ENCODE results near the gene PTPRT.

The PTPRT gene

DNA sequence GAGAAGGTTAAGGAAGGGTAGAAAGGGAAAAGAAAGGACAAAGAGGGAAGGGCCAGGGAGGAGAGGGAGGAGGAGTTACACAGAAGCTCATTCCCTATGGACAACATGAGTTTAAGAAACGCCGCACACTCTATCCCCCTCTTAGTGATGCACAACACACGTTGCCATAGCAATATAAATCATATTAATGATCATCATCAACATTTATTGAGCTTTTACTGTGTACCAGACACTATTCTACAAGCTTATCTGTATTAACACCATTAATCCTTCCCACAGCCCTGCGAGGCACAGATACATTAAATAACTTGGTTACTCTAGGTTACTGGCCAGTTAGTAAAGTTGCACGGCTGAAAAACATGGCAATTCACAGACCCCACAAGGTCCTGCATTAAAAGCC lies 234.8 kb downstream of the PTPRT start:
- no peaks in the 10 kb centered on the region for H3K36me3 ChIP-seq (ENCODE audit: control insufficient read depth in 2 of 2, insufficient read depth in 1 of 2, low read length in 2 of 2)
- H3K4me3 ChIP-seq (ENCODE audit: low read depth, low read length): no peak overlapping the region
- no peaks in the 10 kb centered on the region for H3K9me3 ChIP-seq (ENCODE audit: control insufficient read depth, insufficient read depth, low read depth, low read length)
- ChIA-PET POLR2A (no interaction called here), CTCF (no interaction called here)
- no peaks in the 10 kb centered on the region for H3K4me1 ChIP-seq (ENCODE audit: control insufficient read depth, insufficient read depth, low read length)
- TF ChIP-seq ZSCAN16 (tag by site-specific recombination; IDR thresholded peaks at IDR 0.05) (no peak), ZNF830 (tag by site-specific recombination; IDR thresholded peaks at IDR 0.05; ENCODE audit: low read depth) (no peak), ZNF16 (tag by site-specific recombination; IDR thresholded peaks at IDR 0.05; ENCODE audit: low read depth) (no peak), ZNF785 (tag by site-specific recombination; IDR thresholded peaks at IDR 0.05) (no peak), ZNF426 (tag by site-specific recombination; IDR thresholded peaks at IDR 0.05) (no peak), ZNF114 (tag by site-specific recombination; IDR thresholded peaks at IDR 0.05) (no peak), SCRT1 (tag by site-specific recombination; IDR thresholded peaks at IDR 0.05; ENCODE audit: borderline replicate concordance) (no peak), ZNF146 (tag by site-specific recombination; IDR thresholded peaks at IDR 0.05) (no peak), ZSCAN18 (tag by site-specific recombination; IDR thresholded peaks at IDR 0.05) (no peak), ZNF48 (tag by site-specific recombination; IDR thresholded peaks at IDR 0.05) (no peak)
- H3K27ac ChIP-seq (ENCODE audit: extremely low read depth, low read depth, low read length): no peak overlapping the region

- H3K4me1 ChIP-seq (ENCODE audit: control insufficient read depth, insufficient read depth, low read length): no peaks in the 10 kb centered on the region
- TF ChIP-seq ZNF157 (tag by site-specific recombination; IDR thresholded peaks at IDR 0.05) (no peak), ZNF549 (tag by site-specific recombination; IDR thresholded peaks at IDR 0.05) (no peak)
Observed at GRCh38 chr20:42949950-42950349, 239.8 kb downstream of the PTPRT start.

GRCh38 chr20:42945234-42945994 lies 244.3 kb downstream of the PTPRT start:
- H3K4me3 ChIP-seq (ENCODE audit: low read depth, low read length): no peak overlapping the region
- H3K36me3 ChIP-seq (ENCODE audit: control insufficient read depth in 2 of 2, insufficient read depth in 1 of 2, low read length in 2 of 2): no peaks in the 10 kb centered on the region
- H3K27ac ChIP-seq (ENCODE audit: extremely low read depth, low read depth, low read length): no peak overlapping the region
- POLR2A ChIA-PET: no interaction called here
- no peaks in the 10 kb centered on the region for H3K9me3 ChIP-seq (ENCODE audit: control insufficient read depth, insufficient read depth, low read depth, low read length)
- CTCF ChIA-PET: no interaction called here
- no peaks in the 10 kb centered on the region for H3K4me1 ChIP-seq (ENCODE audit: control insufficient read depth, insufficient read depth, low read length)
- TF ChIP-seq ZNF488 (tag by site-specific recombination; IDR thresholded peaks at IDR 0.05) (no peak), ZXDB (tag by site-specific recombination; IDR thresholded peaks at IDR 0.05) (no peak), ZNF175 (tag by site-specific recombination; IDR thresholded peaks at IDR 0.05) (no peak), PRDM2 (tag by site-specific recombination; IDR thresholded peaks at IDR 0.05; ENCODE audit: borderline replicate concordance) (no peak), ZNF280C (tag by site-specific recombination; IDR thresholded peaks at IDR 0.05) (no peak), ZNF324 (tag by site-specific recombination; IDR thresholded peaks at IDR 0.05) (no peak), ZNF18 (tag by site-specific recombination; IDR thresholded peaks at IDR 0.05) (no peak)

More at GRCh38 chr20:42949950-42950349, 239.8 kb downstream of the PTPRT start:
- POLR2A ChIA-PET: no interaction called here
- Histone ChIP-seq H3K4me3 (ENCODE audit: low read depth, low read length) (no peak overlapping the region), H3K27ac (ENCODE audit: extremely low read depth, low read depth, low read length) (no peak overlapping the region), H3K9me3 (ENCODE audit: control insufficient read depth, insufficient read depth, low read depth, low read length) (no peaks in the 10 kb centered on the region), H3K36me3 (ENCODE audit: control insufficient read depth in 2 of 2, insufficient read depth in 1 of 2, low read length in 2 of 2) (no peaks in the 10 kb centered on the region)
- CTCF ChIA-PET: interaction anchor here (0.6 kb wide), 1 partner anchor 11 kb away, joined by 3 read pairs; no protein-coding TSS in a partner anchor
